Measurements from ENCODE around the gene DPF3.

- no peak for TF ChIP-seq EP300 (IDR thresholded peaks at IDR 0.05)
- TF ChIP-seq POLR2A (IDR thresholded peaks at IDR 0.05), result no peak
- TF ChIP-seq, protein P1, sequence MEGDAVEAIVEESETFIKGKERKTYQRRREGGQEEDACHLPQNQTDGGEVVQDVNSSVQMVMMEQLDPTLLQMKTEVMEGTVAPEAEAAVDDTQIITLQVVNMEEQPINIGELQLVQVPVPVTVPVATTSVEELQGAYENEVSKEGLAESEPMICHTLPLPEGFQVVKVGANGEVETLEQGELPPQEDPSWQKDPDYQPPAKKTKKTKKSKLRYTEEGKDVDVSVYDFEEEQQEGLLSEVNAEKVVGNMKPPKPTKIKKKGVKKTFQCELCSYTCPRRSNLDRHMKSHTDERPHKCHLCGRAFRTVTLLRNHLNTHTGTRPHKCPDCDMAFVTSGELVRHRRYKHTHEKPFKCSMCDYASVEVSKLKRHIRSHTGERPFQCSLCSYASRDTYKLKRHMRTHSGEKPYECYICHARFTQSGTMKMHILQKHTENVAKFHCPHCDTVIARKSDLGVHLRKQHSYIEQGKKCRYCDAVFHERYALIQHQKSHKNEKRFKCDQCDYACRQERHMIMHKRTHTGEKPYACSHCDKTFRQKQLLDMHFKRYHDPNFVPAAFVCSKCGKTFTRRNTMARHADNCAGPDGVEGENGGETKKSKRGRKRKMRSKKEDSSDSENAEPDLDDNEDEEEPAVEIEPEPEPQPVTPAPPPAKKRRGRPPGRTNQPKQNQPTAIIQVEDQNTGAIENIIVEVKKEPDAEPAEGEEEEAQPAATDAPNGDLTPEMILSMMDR (IDR thresholded peaks at IDR 0.05), result no peak
Observed at GRCh38 chr14:72714094-72714493, 179.8 kb downstream of the DPF3 start.
